Endometrial microvascular endothelial cells (primary cell): Measurements from ENCODE around the gene SNAP47. TPM values are rescaled to one million over a fixed set of nuclear protein-coding genes. Genes with fewer than 3 reads are reported as not detected.

Experiments used
- in situ Hi-C: cut with HindIII; loops from 2 replicates; pipeline ENCODE4 v1.10.0; 2017; ENCODE audit warnings: low sequenced_read_pairs, low pct_unique_long_range_greater_than_20kb; ENCODE audit errors: inconsistent ontology term
- total RNA-seq: library from RNA; depleted of rRNA; stranded (reverse); fragments of >200 nt; gene quantifications from one replicate; pipeline ENCODE4 v1.2.3, GENCODE V29; 2015; ENCODE audit errors: inconsistent ontology term

Gene SNAP47
- total RNA-seq, 1 donor from 2014 or later = 34.6 TPM

DNA sequence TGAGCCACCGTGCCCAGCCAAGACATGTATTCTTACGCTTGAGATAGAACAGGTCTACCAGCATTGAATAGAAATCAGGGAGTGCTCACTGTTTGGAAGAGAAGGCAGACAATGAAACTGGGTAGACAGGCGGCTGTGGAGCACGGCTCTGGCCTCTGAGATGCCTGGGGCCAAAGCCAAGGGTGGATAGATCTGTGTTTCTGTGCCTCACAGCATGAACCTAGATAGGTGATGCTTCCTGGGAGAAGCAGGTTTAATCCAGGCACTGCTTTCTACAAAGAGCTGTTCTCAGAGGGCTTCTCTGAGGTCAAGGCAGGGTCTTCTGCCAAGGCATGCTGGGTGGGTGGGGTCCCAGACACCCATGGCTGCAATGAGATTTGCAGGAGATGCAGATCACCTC is 55.6 kb downstream of the SNAP47 start:
- in situ Hi-C loops = no loop called here

GRCh38 chr1:227791425-227792143 is 56.3 kb downstream of the SNAP47 start:
- in situ Hi-C loops = no loop called here

DNA sequence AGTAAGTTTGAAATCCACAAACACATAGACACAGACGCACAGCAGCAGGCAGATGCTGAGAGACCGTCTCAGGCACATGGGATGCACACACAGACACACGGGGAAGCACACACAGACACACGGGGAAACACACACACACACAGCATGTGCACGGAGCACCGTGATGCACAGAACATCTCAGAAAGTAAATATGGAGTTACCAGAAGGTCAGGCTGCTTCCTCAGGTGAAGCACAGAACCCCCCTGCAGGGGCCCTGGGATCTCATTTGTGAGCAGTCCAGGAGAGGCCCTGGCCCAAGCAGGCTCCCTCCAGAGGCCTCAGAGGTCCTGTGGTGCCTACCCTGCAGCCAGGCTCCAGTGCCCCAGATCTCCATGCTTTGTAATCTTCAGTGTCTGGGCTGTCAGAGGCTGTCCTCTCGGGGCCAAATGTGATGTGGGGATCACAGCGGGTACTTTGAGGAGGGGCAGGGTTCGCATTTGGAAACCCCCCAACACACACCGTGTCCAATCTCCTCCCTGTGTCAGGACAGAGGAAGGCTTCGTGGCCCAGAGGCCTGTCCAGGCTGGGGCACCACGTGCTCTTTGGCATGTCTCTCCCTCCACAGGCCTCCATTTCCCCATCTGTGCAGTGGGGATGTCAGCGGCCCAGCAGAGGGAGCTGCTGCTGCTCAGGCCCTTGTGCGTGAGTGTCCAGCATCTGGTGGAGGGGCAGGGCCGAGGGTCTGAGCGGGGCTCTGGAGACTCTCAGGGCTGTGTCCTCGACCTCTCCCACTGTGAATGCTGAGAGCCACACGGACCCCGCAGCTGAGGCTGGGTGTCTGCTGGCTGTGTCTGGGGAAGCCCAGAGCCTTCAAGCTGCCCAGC is 57.2 kb downstream of the SNAP47 start:
- in situ Hi-C loops = no loop called here

GRCh38 chr1:227793079-227793947 is 58.1 kb downstream of the SNAP47 start:
- in situ Hi-C loops = no loop called here

DNA sequence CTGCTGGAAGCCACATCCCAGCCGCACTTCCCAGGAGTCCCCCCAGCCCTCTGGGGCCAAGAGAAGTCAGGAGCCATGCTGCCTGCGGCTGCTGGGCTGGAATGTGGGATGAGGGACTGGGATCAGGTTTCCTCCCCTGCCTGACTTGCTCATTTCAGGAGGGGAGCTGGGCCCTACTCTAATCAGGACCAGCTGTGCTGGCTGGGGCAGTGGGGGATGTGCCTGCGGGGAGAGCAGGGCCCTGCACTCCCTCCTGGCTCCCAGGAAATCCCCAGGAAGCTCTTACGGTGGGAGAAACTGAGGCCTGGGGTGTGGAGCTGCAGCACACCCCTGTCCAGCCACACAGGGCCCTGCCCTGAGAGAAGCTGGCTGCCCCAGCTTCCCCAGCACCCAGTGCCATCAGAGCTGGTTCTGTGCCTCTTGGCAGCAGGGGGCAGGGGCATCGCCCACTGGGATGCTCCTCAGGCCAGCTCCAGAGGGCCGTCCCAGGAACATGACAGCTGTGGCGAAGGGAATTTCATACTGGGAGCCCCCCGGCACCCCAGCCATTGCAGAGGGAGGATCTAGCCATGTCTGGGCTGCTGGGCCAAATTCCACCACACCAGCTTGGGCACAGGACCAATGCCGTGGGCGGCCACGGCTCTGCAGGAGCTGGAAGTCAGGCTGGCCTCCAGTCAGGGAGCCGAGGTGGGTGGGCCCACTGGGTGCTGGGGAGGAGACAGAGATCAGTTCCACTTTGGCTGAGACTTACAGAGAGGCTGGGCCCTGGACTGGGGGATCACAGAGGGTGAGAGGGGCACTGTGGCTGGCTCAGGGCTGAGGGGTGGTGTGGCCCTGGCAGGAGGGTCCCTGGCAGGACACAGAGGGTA is 58.9 kb downstream of the SNAP47 start:
- in situ Hi-C loops = no loop called here

- in situ Hi-C loops = no loop called here
Observed at GRCh38 chr1:227794817-227795192, 59.6 kb downstream of the SNAP47 start.

GRCh38 chr1:227795732-227796131 is 60.5 kb downstream of the SNAP47 start:
- in situ Hi-C loops = no loop called here

DNA sequence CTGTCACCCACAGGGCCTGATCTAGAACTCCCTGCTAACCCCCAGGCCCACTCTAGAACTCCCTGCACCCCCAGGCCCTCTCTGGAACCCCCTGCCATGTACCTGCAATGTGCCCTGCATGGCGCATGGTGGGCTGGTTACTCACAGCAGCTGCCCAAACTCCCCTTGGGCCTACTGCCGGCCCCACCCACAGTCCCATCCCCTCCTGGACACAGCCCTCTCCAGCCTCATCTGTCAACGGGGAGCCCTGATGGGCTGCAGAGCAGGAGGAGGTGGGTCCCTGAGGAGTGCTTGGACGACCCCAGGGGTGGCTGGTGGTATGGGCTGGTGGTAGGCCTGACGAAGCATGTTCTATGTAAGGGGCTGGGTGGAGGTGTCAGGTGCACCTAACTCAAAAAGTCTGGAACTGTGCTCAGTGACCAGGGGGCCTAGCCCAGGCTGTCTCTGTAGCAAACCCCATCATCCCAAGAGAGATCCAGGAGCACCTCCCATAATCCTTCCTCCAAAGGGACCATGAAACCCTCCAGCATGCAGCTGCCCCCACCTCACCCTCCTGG is 61.2 kb downstream of the SNAP47 start:
- in situ Hi-C loops = no loop called here

DNA sequence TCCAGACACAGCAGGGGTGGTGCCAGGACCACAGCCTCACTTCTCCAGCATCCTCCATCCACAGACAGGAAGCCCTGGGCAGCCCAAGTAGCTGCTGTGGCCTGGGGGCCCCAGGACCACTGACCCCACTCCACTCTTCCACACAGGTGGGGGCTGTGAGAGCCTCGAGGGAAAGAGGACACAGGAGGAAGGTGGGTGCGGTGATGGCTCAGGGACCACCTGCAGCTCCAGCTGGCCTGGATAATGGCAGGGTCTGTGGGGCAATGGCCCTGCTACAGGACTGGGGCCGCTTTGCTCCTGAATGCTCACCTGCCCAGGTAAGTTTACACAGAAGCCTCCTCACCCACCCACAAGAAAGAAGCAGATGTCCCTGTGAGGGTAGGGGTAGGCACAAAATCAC is 61.9 kb downstream of the SNAP47 start:
- in situ Hi-C loops = no loop called here

DNA sequence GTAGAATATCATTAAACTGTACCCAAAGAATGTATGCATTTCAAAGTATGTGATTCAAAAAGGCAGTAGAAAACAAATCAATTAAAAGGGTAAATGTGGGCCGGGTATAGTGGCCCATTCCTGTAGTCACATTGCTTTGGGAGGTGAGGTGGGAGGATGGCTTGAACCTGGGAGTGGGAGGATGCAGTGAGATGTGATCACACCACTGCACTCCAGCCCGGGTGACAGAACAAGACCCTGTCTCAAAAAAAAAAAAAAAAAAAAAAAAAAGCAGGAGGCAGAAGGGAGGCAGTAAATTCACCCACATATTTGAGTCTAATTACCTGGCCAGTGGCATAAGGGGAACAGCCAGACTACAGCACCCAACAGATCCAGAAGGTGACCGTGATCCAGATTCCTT is 62.4 kb downstream of the SNAP47 start:
- in situ Hi-C loops = no loop called here

DNA sequence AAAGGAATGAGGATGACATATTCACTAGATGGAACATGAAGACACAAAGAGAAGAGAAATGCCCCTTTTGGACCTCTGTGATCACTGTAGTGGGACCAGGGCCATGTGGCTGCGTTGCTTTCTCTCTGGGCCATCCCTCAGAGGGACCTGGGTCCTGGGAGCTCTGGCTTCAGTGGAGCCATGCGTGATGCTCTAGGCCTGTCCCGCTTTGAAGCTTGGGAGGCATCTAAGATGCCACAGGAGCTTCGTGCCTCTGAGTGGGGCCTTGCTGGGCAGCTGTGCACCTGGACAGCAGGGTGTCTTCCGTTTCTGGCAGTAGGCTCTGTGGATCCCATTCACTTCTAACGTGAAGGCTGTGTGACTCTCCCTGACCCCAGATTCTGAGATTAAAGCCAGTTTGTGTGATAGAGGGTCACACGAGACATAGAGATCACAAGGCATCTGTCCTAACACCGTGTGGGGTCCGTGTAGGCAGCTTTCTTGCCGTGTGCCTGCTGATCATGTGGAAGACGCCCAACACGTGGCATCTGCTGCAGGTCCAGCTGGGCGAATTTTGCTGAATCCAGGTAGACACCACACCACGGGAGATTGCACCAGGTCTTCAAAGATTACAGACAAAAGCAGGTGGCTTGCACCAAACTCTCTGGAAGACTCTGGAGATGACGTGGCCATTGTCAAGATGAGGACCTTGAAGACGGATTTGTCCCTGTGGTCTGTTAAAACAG is 63.0 kb downstream of the SNAP47 start:
- in situ Hi-C loops = no loop called here

- in situ Hi-C loops = no loop called here
Observed at GRCh38 chr1:227799756-227800155, 64.5 kb downstream of the SNAP47 start.

DNA sequence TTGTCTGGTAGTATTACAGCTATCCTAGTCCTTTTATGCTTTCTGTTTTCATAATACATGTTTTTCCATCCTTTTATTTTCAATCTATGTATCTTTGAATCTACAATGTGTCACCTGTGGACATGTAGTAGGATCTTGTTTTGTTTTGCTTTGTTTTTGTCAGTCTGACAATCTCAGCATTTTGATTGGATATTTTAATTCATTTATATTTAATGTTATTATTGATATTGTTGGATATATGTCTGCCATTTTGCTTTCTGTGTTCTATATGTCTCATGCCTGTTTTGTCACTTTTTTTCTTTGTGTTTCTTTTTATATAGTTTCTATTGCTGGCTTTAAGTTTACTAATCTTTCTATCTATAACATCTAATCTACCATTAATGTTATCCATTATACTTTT is 68.7 kb downstream of the SNAP47 start:
- in situ Hi-C loops = no loop called here

- in situ Hi-C loops = no loop called here
Observed at GRCh38 chr1:227805606-227806197, 70.5 kb downstream of the SNAP47 start.

DNA sequence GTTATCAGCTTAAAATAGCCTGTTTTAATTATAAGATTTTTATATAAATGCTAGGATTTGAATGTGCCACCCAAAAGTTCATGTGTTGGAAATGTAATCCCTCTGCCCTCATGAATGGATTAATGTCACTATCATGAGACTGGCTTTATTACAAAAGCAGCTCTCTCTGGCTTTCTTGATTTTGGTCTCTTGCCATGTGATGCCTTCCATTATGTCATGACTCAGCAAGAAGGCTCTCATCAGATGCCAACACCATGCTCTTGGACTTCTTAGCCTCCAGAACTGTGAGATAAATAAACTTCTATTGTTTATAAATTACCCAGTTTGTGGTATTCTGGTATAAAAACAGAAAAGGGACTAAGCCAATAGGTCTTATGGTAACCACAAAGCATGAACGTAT is 73.3 kb downstream of the SNAP47 start:
- in situ Hi-C loops = no loop called here

GRCh38 chr1:227809026-227809425 is 73.8 kb downstream of the SNAP47 start:
- in situ Hi-C loops = no loop called here

DNA sequence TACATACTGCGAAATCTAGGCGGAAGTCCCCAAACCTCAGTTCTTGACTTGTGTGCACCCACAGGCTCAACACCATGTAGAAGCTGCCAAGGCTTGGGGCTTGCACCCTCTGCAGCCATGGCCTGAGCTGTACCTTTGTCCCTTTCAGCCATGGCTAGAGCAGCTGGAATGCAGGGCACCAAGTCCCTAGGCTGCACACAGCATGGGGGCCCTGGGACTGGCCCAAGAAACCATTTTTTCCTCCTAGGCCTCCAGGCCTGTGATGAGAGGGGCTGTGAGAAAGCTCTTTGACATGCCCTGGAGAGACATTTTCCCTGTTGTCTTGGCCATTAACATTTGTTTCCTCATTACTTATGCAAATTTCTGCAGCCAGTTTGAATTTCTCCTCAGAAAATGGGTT is 78.7 kb downstream of the SNAP47 start:
- in situ Hi-C loops = no loop called here
